ENCODE results near the gene ARRB2. TPM values are rescaled to one million over a fixed set of nuclear protein-coding genes. Genes with fewer than 3 reads are reported as not detected.
"Not testable (repeated sequence)": the region's sequence is repeated elsewhere in the genome, so short reads cannot be mapped to it uniquely, and the experiment has no call there.

Gene ARRB2
- total and polyA plus RNA-seq, 2 of the 8 experiments (the other 6 are each of a cell fraction or from before 2014, with no cell fraction given): 72.4 to 101 TPM

DNA sequence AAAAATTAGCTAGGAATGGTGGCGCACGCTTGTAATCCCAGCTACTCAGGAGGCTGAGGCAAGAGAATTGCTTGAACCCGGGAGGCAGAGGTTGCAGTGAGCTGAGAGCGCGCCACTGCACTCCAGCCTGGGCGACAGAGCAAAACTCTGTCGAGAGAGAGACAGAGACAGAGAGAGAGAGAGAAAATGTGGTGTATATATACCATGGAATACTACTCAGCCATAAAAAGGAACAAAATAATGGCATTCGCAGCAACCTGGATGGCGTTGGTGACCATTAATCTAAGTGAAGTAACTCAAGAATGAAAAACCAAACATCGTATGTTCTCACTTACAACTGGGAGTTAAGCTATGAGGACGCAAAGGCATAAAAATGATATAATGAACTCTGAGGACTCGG is 20.6 kb upstream of the ARRB2 start:
- not testable (repeated sequence) for H3K27me3 ChIP-seq (replicated peaks in 1 of 4; ENCODE audit: control insufficient read depth in 3 of 4, extremely low read depth in 1 of 4, insufficient read depth in 3 of 4, low read length in 3 of 4); H3K23me2 ChIP-seq (ENCODE audit: low read depth, low read length); H2AFZ ChIP-seq (ENCODE audit: low read length); H3K4me1 ChIP-seq (replicated peaks in 1 of 4; ENCODE audit: control insufficient read depth in 3 of 4, insufficient read depth in 4 of 4, low read length in 3 of 4); H3K4ac ChIP-seq (replicated peaks; ENCODE audit: insufficient read length, low read depth, low read length); H3K79me1 ChIP-seq (ENCODE audit: low read depth, low read length); H3K4me2 ChIP-seq (ENCODE audit: insufficient read depth in 1 of 2, low read depth in 2 of 2, low read length in 2 of 2); H3K23ac ChIP-seq (ENCODE audit: insufficient read length); H2BK120ac ChIP-seq (replicated peaks; ENCODE audit: low read depth, low read length); H4K8ac ChIP-seq (ENCODE audit: extremely low read depth, insufficient read depth, low read length); H2BK20ac ChIP-seq (ENCODE audit: low read length); H3K9ac ChIP-seq (replicated peaks in 1 of 4; ENCODE audit: extremely low read depth in 1 of 4, low read depth in 3 of 4, low read length in 3 of 4); DNase-seq (ENCODE audit: low read depth in 1 of 2, low spot score in 2 of 2); H3K9me3 ChIP-seq (ENCODE audit: insufficient read depth in 2 of 2, low read depth in 1 of 2, low read length in 1 of 2); H3K27ac ChIP-seq (ENCODE audit: low read depth, low read length); H4K91ac ChIP-seq (replicated peaks; ENCODE audit: insufficient read length, low read length); H2BK5ac ChIP-seq (ENCODE audit: low read depth, low read length); H4K5ac ChIP-seq (ENCODE audit: insufficient read length, low read depth, low read length); FAIRE-seq; H2AK5ac ChIP-seq (ENCODE audit: low read depth, low read length); H3K4me3 ChIP-seq (ENCODE audit: extremely low read depth in 1 of 4, insufficient read depth in 2 of 4, low read depth in 3 of 4, low read length in 4 of 4); H2BK15ac ChIP-seq (ENCODE audit: low read length); H2BK12ac ChIP-seq (ENCODE audit: low read depth, low read length); H3K56ac ChIP-seq (replicated peaks; ENCODE audit: insufficient read length, low read depth, low read length); H3K14ac ChIP-seq (ENCODE audit: insufficient read length); H3K18ac ChIP-seq (ENCODE audit: extremely low read depth, low read length)
- POLR2A ChIA-PET (ENCODE audit: partially characterized antibody): interaction anchor here (1.2 to 1.7 kb wide), 3 partner anchors 14 to 254 kb away, joined by 3 to 5 read pairs (median 3); partner anchors contain the start of gene PELP1
- Histone ChIP-seq H4K20me1 (replicated peaks in 1 of 2; ENCODE audit: control insufficient read depth in 1 of 2, insufficient read depth in 2 of 2, low read length in 2 of 2) (peaks cover 10 to 11% of the 10 kb centered on the region in 2 experiments), H3K36me3 (ENCODE audit: control insufficient read depth in 2 of 4, insufficient read depth in 4 of 4, low read length in 3 of 4) (peaks cover 6 to 30% (median 21%) of the 10 kb centered on the region in 4 experiments), H3K79me2 (ENCODE audit: control insufficient read depth in 1 of 2, insufficient read depth in 2 of 2, low read length in 2 of 2) (peaks cover 21 to 81% of the 10 kb centered on the region in 2 experiments)
- 81% methylated on average over 12 of the region's 12 CpGs; no CpG with 5 or more reads in 1 of the 2 experiments for WGBS, 2 experiments (ENCODE audit: extremely low coverage in 1 of 2, insufficient coverage in 1 of 2, insufficient read length in 1 of 2, insufficient replicate concordance in 2 of 2, low coverage in 1 of 2, low lambda C conversion rate in 2 of 2, missing lambda C conversion rate in 1 of 2)
- CTCF ChIA-PET (ENCODE audit: partially characterized antibody): interaction anchor here (0.9 to 1.4 kb wide), 3 partner anchors 19 to 128 kb away, joined by 3 to 4 read pairs (median 4); no protein-coding TSS in a partner anchor

All from H1 (cell line).